Hepatocyte (in vitro differentiated cells): Measurements from ENCODE around the gene DPH1. TPM values are rescaled to one million over a fixed set of nuclear protein-coding genes. Genes with fewer than 3 reads are reported as not detected.

ENCODE experiments used
- DNase-seq: peaks from one replicate; pipeline ENCODE4 v3.0.0-alpha.2; 2016; ENCODE audit warnings: low spot score
- H2AFZ ChIP-seq: fragments of 200-600 bp; sonication (generic); 2 replicates; pipeline ENCODE4 v1.6.0; 2016; ENCODE audit warnings: antibody characterized with exemption, mild to moderate bottlenecking
- H3K27ac ChIP-seq: fragments of 200-600 bp; sonication (generic); 2 replicates; pipeline ENCODE4 v1.5.1; 2016; ENCODE audit warnings: mild to moderate bottlenecking
- H3K27me3 ChIP-seq: fragments of 200-600 bp; sonication (generic); 2 replicates; pipeline ENCODE4 v1.6.1; 2016
- H3K36me3 ChIP-seq: fragments of 200-600 bp; sonication (generic); replicated peaks from 2 replicates; pipeline ENCODE4 v1.5.1; 2016; ENCODE audit warnings: low read depth; ENCODE audit not compliant: insufficient read depth
- H3K4me1 ChIP-seq: fragments of 200-600 bp; sonication (generic); 2 replicates; pipeline ENCODE4 v1.5.1; 2016; ENCODE audit warnings: mild to moderate bottlenecking, moderate library complexity; ENCODE audit not compliant: insufficient read depth
- H3K4me2 ChIP-seq: fragments of 200-600 bp; sonication (generic); 2 replicates; pipeline ENCODE4 v1.6.0; 2016
- H3K4me3 ChIP-seq: fragments of 200-600 bp; sonication (generic); 2 replicates; pipeline ENCODE4 v1.5.1; 2016; ENCODE audit warnings: mild to moderate bottlenecking
- H3K79me2 ChIP-seq: fragments of 200-600 bp; sonication (generic); 2 replicates; pipeline ENCODE4 v1.6.0; 2017; ENCODE audit warnings: mild to moderate bottlenecking
- H3K9me2 ChIP-seq: fragments of 200-600 bp; sonication (generic); replicated peaks from 2 replicates; pipeline ENCODE4 v1.6.0; 2017; ENCODE audit warnings: mild to moderate bottlenecking; ENCODE audit not compliant: insufficient read depth
- H3K9me3 ChIP-seq: fragments of 200-600 bp; sonication (generic); 2 replicates; pipeline ENCODE4 v1.5.1; 2016; ENCODE audit warnings: low read depth, mild to moderate bottlenecking
- H4K20me1 ChIP-seq: fragments of 200-600 bp; sonication (generic); 2 replicates; pipeline ENCODE4 v1.6.0; 2016; ENCODE audit warnings: mild to moderate bottlenecking; ENCODE audit not compliant: insufficient read depth, poor library complexity, severe bottlenecking
- EZH2 ChIP-seq: fragments of 200-600 bp; sonication (generic); IDR thresholded peaks from 2 replicates; pipeline ENCODE4 v1.6.1; 2016; ENCODE audit warnings: antibody characterized with exemption, mild to moderate bottlenecking, borderline replicate concordance
- EZH2phosphoT487 ChIP-seq: fragments of 200-600 bp; sonication (generic); IDR thresholded peaks from one replicate; pipeline ENCODE4 v1.6.1; 2018; ENCODE audit warnings: antibody characterized with exemption, mild to moderate bottlenecking, low read depth, moderate library complexity; ENCODE audit not compliant: unreplicated experiment, severe bottlenecking
- WGBS: methylation state at CpG from one replicate; pipeline ENCODE4 v1.1.6; 2016; ENCODE audit warnings: low lambda C conversion rate; ENCODE audit errors: missing lambda C conversion rate; 5-methylcytosine and 5-hydroxymethylcytosine counted together
- polyA plus RNA-seq: library from polyadenylated mRNA; unstranded; fragments of >200 nt; fragmentation: Nextera tagmentation; extraction: Ambion mirVana; gene quantifications from 2 replicates; pipeline ENCODE4 v1.2.1, GENCODE V29; 2016
- total RNA-seq: library from RNA; depleted of rRNA; stranded (reverse); fragments of >200 nt; gene quantifications from 2 replicates; pipeline ENCODE4 v1.2.3, GENCODE V29; 2014
- TF ChIP-seq, protein P1 (sequence below): fragments of 200-600 bp; sonication (generic); IDR thresholded peaks from 2 replicates; pipeline ENCODE4 v1.5.1; 2016; ENCODE audit warnings: antibody characterized with exemption, mild to moderate bottlenecking; ENCODE audit not compliant: poor library complexity

Gene DPH1
- total and polyA plus RNA-seq, 2 experiments from 2014 or later, result 27.8 to 45.2 TPM

DNA sequence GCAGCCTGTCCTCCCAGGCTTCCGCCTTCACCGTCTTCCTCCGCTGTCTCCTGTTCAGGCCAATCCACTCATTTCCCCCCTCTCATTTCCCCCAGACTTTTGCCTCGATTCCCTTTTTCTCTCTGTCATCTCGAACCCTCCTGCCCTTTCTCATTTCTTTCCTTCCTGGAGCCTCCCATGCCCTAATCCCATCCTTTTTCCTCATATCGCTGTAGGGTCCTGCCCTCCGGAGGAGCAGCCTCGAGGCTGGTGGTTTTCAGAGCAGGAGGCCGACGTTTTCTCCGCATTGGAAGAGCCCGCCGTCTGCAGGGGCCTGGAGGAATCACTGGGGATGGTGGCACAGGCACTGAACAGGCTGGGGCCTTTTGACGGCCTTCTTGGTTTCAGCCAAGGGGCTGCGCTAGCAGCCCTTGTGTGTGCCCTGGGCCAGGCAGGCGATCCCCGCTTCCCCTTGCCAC is 12.5 kb downstream of the DPH1 start:
- TF ChIP-seq EZH2, result no peak
- no peak for TF ChIP-seq EZH2phosphoT487
- TF ChIP-seq, protein P1, sequence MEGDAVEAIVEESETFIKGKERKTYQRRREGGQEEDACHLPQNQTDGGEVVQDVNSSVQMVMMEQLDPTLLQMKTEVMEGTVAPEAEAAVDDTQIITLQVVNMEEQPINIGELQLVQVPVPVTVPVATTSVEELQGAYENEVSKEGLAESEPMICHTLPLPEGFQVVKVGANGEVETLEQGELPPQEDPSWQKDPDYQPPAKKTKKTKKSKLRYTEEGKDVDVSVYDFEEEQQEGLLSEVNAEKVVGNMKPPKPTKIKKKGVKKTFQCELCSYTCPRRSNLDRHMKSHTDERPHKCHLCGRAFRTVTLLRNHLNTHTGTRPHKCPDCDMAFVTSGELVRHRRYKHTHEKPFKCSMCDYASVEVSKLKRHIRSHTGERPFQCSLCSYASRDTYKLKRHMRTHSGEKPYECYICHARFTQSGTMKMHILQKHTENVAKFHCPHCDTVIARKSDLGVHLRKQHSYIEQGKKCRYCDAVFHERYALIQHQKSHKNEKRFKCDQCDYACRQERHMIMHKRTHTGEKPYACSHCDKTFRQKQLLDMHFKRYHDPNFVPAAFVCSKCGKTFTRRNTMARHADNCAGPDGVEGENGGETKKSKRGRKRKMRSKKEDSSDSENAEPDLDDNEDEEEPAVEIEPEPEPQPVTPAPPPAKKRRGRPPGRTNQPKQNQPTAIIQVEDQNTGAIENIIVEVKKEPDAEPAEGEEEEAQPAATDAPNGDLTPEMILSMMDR, result peak; percentile 39
- peak; percentile 77 for DNase-seq

DNA sequence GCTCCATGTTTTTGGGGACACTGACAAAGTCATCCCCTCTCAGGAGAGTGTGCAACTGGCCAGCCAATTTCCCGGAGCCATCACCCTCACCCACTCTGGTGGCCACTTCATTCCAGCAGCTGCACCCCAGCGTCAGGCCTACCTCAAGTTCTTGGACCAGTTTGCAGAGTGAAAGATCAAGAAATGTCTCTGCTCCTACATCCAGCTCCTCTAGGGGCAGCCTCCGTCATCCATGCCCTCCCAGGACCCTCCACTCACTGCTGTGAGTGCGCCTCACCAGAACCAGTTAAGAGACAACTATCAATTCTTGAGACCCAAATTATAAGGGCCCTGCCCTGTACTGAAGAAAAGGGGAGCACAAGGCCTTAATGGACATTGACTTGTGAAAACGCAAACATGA is 13.0 kb downstream of the DPH1 start:
- Histone ChIP-seq H3K36me3 (no peaks in the 10 kb centered on the region), H3K27ac (peak overlapping the region; percentile 93), H3K4me3 (no peak overlapping the region), H3K27me3 (no peaks in the 10 kb centered on the region), H3K4me2 (peak overlapping the region; percentile 93), H2AFZ (no peak overlapping the region), H3K4me1 (peaks cover 8% of the 10 kb centered on the region), H3K79me2 (peaks cover 27% of the 10 kb centered on the region), H3K9me2 (no peaks in the 10 kb centered on the region), H4K20me1 (no peaks in the 10 kb centered on the region), H3K9me3 (no peaks in the 10 kb centered on the region)
- WGBS, result 92% methylated on average over 5 of the region's 5 CpGs
- DNase-seq, result no peak
- no peak for TF ChIP-seq EZH2phosphoT487
- TF ChIP-seq, protein P1, result no peak

More for the DNA sequence above, 12.5 kb downstream of the DPH1 start:
- no peaks in the 10 kb centered on the region for H3K9me3 ChIP-seq
- H3K27me3 ChIP-seq, result no peaks in the 10 kb centered on the region
- no peaks in the 10 kb centered on the region for H3K9me2 ChIP-seq
- H3K4me2 ChIP-seq, result peak overlapping the region; percentile 93
- peaks cover 27% of the 10 kb centered on the region for H3K79me2 ChIP-seq
- peak overlapping the region; percentile 69 for H3K4me3 ChIP-seq
- 32% methylated on average over 17 of the region's 17 CpGs for WGBS
- H3K4me1 ChIP-seq, result peaks cover 8% of the 10 kb centered on the region
- H3K36me3 ChIP-seq, result no peaks in the 10 kb centered on the region
- H2AFZ ChIP-seq, result peak overlapping the region; percentile 76
- peak overlapping the region; percentile 93 for H3K27ac ChIP-seq
- H4K20me1 ChIP-seq, result no peaks in the 10 kb centered on the region

- no peak for DNase-seq
- no peaks in the 10 kb centered on the region for H4K20me1 ChIP-seq
- no peak overlapping the region for H3K27ac ChIP-seq
- H3K4me3 ChIP-seq, result no peak overlapping the region
- H3K9me2 ChIP-seq, result no peaks in the 10 kb centered on the region
- TF ChIP-seq EZH2phosphoT487 (no peak), EZH2 (no peak)
- TF ChIP-seq, protein P1, result no peak
- peaks cover 27% of the 10 kb centered on the region for H3K79me2 ChIP-seq
- 95% methylated on average over 6 of the region's 6 CpGs for WGBS
- no peak overlapping the region for H2AFZ ChIP-seq
- H3K4me2 ChIP-seq, result no peak overlapping the region
- peaks cover 11% of the 10 kb centered on the region for H3K4me1 ChIP-seq
- H3K9me3 ChIP-seq, result no peaks in the 10 kb centered on the region
- H3K27me3 ChIP-seq, result peaks cover 3% of the 10 kb centered on the region
- H3K36me3 ChIP-seq, result no peaks in the 10 kb centered on the region
Observed at GRCh38 chr17:2043785-2044184, 13.8 kb downstream of the DPH1 start.
